Measurements from ENCODE around the gene OR4S2.

The OR4S2 gene, protein sequence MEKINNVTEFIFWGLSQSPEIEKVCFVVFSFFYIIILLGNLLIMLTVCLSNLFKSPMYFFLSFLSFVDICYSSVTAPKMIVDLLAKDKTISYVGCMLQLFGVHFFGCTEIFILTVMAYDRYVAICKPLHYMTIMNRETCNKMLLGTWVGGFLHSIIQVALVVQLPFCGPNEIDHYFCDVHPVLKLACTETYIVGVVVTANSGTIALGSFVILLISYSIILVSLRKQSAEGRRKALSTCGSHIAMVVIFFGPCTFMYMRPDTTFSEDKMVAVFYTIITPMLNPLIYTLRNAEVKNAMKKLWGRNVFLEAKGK

DNA sequence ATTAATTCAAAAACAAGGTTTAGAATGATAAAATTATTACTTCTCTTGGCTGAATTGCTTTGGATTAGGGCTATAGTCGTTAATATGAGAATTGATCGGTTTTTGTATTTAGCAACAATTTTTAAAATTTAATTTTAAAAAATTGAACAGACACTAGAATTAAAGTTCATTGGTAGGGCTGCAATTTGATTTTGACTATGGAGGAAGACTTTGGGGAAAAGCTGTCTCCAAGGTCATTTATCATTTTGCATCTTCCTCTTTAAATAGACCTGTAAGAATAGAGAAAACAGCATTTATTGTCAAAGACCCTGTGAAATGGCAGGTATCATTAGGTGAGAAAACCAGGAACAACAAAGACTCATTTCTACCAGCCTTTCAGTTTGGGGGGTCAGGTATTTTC, at the start of gene OR4S2:
OR4S2 (plus strand) TSS at position 301 of the 400 bp plus-strand sequence. CDS start 2,577 bp downstream, outside the sequence.
- DNase-seq (ENCODE audit: low read depth in 2 of 2) = no peak

DNA sequence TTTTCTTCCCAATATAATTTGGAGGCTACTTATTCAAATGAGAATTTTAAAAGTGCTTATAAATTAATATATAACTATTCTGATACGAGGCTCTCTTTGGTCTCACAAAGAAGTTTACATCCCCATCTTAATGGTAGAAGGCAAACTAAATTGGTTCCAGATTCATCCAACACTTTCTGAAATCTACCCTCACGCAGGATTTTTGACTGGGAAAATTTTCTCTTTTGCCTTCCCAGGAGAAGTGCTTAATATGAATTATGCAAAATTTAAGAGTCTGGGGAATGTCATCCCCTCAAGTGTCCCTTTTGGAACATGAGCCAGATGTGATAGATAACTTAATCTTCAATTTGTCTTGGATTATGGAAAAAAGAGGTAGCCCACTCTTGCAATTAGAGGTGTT, 40.6 kb upstream of the OR4S2 start, which contains the start of gene OR4C11:
OR4C11 (minus strand) TSS at position 101 of the 400 bp plus-strand sequence. CDS start 3,272 bp downstream, outside the sequence.
- no peak for DNase-seq (ENCODE audit: low read depth in 2 of 2)

DNA sequence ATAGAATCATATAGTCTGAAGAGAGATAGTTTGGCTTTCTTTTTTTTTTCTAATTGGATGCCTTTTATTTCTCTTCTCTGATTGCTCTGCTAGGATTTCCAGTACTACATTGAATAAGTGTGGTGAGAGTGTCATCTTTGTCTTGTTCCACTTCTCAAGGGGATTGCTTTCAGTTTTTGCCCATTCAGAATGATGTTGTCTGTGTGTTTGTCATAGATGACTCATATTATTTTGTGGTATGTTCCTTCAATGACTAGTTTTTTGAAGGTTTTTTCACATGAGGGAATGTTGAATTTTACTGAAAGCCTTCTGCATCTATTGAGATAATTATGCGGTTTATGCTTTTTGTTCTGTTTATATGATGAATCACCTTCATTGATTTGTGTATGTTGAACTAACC, 23.6 kb upstream of the OR4S2 start:
- no peak for DNase-seq (ENCODE audit: low read depth in 2 of 2)

DNA sequence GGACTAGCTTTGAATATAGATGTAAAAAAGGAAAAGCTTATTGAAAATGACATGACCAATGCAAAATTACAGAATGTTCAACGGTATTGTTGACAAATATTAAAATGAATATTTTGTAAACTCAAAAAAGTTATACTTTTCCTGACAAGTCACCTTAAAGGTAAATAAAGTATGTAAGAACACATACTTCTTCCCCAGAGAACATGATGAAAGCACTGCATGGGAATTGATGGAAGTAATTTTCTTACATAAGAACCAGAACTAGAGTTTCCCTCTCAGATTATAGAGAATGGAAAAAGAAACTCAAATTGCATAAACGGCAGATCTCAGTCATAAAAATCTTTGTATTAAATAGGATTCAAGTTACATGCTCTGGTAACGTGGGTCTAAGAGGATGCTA, 13.3 kb upstream of the OR4S2 start, which contains the start of gene OR4P4:
OR4P4 (plus strand) TSS at position 301 of the 400 bp plus-strand sequence.
- DNase-seq (ENCODE audit: low read depth in 2 of 2) = no peak

DNA sequence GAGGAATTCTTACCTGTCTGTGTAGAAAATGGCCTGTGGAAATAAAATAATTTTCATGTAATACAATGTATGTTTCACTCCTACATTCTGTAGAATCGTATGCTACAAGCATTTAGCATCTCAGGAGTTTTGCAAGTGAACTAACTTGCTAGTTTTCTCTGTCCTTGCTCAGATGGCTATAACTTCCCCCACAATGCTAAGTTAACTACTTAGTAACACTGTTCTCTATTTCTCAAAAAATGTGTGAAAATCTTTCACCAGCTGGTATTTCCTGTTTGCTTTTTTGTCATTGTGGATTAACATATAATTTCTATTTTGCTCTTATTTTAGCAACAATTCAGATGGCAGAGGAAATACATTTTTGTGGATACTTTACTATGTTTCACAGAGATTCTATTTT, 4.4 kb downstream of the OR4S2 start:
- no peak for DNase-seq (ENCODE audit: low read depth in 2 of 2)

DNA sequence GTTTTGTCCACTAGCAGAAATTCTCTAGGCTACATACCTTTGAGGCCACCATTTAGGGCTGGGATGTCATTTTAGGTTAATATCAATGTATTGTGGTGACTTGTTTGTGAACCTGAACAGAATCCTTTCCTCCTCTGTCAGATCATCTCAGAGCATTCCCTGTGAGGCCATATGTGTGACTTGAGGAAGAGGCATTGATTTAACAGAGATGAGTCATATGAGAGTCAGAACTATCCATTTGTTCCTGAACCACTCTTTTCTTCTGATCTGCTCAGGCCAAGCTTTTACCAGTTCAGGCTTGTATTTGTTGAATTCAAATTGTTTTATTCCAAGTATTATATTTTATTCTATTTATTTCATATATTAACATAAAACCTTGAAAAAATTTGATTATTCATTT, 7.0 kb downstream of the OR4S2 start:
- DNase-seq (ENCODE audit: low read depth in 2 of 2) = no peak

DNA sequence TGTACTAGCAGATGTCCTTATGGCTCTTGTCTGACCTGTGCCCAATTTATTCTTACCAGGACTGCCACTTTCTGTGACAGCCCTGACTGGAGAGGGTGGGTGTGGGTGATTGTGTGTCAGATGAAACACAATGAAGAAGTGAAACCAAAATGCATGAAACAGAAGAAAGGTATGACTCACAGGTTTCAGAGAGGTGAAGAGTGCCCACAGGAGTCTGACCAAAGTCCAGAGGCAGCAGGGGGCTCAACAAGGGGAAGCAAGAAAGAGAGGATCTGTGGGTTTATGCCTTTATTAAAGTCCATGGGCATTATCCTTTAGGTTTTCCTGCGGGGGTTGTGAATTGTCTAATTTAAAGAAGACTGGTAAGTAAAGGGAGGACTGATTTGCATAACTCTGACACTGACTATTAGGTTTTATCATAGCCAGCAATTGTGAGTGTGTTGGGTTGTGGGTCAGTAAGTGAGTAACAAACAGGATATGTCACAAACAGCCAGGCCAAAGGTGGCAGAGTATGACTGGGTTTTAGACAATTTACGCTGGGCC, 10.0 kb downstream of the OR4S2 start:
- DNase-seq (ENCODE audit: low read depth in 2 of 2) = no peak

DNA sequence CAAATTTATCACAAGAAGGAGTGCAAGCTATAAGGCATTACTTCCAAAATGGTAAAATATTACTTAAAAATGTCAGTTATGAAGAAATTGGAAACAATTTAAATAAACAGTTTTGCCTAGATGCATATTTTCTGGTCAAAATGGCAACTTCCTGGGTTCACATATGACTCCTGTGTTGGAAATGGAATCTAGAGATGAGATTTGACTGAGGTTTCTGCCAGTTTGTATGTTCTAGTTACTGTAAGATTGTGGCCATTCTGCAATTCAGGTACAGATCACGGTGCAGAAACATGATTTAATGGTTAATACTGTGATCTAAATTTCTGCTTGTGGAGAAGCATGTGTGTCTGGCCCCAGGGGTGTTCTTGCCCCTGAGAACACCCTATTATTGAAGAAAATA, 10.5 kb downstream of the OR4S2 start:
- DNase-seq (ENCODE audit: low read depth in 2 of 2) = no peak

DNA sequence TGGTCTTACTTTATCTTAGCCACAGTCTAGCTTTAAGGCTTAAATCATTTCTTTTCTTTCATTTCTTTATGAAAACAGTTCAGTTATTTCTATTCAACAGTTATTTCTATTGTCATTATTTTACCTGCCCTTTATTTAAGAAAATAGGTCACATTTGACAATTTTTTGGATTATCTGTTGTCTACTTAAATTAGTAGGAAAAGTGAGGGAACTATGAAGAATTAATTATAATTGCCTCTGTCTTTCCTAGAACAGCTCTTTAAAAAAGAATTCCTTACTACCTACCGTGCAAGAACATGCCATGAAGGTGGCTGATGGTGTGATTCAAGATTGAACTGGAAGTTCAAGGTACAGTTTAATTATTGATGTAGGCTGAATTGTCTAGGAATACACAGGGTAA, 13.8 kb downstream of the OR4S2 start, which contains the start of gene OR4C6:
OR4C6 (plus strand) TSS at position 301 of the 400 bp plus-strand sequence. CDS start 2,966 bp downstream, outside the sequence.
- DNase-seq (ENCODE audit: low read depth in 2 of 2) = no peak

DNA sequence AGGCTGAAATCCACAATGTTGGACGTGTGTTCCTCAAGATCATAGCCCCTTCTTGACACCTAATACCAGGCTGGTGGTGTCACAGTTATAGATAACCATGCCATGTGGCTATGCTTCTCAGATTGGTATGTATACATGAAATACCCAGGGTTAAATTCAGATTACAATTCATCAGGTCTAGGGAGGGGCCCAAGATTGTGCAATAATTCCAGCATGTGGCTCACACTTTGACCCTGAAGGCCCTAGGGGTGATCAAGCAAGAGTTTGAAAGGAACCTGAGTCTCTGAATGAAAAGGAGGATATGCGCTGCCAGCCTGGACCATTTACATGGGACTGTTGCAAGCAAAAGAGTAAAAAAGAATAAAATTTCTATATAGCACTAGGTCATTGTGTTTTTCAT, 21.2 kb downstream of the OR4S2 start:
- DNase-seq (ENCODE audit: low read depth in 2 of 2) = no peak

DNA sequence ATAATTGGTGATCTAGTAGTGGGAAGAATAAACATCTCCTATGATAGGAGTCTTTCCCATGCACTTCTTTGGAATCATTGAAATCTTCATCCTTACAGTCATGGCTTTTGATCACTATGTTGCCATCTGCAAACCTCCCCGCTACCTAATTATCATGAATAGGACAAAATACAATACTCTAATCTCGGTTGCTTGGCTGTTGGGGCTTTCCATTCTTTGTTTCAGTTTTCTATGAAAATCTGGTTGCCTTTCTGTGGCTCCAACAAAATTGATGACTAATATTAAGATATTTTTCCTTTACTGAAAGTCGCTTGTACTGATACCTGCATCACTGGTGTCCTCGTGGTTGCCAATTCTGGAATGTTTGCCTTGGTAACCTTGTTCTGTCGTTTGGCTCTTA, 25.7 kb downstream of the OR4S2 start:
- DNase-seq (ENCODE audit: low read depth in 2 of 2) = no peak

DNA sequence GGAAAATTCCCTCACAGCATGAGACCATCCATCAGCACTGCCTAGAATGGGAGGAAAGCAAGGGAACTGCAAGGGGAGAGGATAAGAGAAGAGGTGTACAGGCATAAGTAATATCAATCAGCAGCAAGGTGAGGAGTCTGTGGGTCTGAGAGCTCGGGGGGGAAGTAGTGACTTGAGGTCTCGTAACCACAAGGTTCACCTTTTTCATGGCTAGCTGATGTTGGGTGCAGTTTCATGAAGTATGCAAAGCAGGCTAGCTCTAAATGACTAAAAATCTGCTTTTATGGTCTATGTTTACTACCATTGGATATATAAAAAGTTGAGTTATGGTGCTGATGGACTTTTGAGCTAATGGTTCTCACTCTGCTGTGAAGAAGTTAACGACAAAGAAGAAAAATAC, 49.7 kb downstream of the OR4S2 start:
- DNase-seq (ENCODE audit: low read depth in 2 of 2) = no peak

DNA sequence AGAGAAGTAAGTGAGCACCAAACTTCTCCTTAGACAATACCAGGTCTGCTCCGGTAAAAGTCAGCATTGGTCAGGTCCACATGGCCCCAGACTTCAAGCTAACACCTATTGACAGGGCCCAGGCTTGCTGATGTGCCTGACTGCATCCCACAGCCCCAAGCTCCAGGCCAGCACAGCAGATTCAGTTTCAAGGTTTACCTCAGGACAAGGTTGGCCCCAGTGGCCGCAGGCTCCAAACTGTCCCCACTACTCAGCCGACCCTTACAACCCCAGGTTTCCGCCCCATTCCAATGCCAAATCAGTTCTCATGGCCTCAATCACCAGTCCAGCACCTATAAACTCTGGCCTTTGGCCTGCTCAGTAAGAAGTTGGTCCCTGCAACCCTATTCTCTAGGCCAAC, 53.3 kb downstream of the OR4S2 start:
- DNase-seq (ENCODE audit: low read depth in 2 of 2) = no peak
